HuH-7 (cell line): ENCODE data around the gene MDC1.
A peak's percentile ranks its signal among the peaks of the same experiment; 100 is the strongest.
"Not testable (repeated sequence)": the region's sequence is repeated elsewhere in the genome, so short reads cannot be mapped to it uniquely, and the experiment has no call there.

Experiments used
- DNase-seq: peaks from one replicate; pipeline ENCODE4 v3.0.0; 2011; ENCODE audit warnings: low spot score

The MDC1 gene, protein sequence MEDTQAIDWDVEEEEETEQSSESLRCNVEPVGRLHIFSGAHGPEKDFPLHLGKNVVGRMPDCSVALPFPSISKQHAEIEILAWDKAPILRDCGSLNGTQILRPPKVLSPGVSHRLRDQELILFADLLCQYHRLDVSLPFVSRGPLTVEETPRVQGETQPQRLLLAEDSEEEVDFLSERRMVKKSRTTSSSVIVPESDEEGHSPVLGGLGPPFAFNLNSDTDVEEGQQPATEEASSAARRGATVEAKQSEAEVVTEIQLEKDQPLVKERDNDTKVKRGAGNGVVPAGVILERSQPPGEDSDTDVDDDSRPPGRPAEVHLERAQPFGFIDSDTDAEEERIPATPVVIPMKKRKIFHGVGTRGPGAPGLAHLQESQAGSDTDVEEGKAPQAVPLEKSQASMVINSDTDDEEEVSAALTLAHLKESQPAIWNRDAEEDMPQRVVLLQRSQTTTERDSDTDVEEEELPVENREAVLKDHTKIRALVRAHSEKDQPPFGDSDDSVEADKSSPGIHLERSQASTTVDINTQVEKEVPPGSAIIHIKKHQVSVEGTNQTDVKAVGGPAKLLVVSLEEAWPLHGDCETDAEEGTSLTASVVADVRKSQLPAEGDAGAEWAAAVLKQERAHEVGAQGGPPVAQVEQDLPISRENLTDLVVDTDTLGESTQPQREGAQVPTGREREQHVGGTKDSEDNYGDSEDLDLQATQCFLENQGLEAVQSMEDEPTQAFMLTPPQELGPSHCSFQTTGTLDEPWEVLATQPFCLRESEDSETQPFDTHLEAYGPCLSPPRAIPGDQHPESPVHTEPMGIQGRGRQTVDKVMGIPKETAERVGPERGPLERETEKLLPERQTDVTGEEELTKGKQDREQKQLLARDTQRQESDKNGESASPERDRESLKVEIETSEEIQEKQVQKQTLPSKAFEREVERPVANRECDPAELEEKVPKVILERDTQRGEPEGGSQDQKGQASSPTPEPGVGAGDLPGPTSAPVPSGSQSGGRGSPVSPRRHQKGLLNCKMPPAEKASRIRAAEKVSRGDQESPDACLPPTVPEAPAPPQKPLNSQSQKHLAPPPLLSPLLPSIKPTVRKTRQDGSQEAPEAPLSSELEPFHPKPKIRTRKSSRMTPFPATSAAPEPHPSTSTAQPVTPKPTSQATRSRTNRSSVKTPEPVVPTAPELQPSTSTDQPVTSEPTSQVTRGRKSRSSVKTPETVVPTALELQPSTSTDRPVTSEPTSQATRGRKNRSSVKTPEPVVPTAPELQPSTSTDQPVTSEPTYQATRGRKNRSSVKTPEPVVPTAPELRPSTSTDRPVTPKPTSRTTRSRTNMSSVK (N-terminal part only)

DNA sequence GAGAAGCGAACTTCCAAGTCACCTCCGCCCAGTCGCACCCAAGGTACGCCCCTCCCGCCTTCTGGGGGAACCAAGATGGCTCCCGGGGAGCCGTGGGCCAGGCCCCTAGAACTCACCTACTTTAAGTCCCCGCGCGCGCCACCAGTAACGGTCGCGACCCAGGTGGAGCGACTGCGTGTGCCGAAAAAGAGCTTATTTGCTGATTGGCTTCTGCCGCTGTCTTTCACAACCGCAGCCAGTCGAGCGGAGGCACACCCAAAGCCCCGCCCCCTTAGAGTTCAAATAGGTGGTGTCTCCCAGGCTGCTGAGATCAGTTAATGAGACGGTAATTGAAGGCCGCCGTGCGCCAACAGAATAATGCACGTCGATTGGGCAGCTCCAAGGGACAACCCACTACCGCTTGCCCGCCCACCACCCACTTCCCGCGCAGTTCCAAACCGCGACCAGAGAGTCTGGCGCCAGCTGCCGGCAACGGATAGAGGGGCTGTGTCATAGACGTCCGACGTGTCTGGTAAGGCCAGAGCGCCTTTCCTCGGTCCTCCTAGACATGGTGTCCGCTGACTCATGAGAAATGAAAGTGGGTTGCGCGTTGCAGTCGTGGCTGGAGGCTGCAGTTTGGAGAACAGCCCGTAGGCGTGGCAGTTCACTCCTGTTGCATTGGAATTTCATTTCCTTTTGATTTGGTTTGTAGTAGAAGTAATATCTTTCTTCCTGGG is at the start of gene MDC1:
TSS of gene MDC1 (minus strand) at position 153 of the 716 bp plus-strand sequence. CDS start 2,106 bp downstream, outside the sequence.
- DNase-seq = peak; percentile 84

DNA sequence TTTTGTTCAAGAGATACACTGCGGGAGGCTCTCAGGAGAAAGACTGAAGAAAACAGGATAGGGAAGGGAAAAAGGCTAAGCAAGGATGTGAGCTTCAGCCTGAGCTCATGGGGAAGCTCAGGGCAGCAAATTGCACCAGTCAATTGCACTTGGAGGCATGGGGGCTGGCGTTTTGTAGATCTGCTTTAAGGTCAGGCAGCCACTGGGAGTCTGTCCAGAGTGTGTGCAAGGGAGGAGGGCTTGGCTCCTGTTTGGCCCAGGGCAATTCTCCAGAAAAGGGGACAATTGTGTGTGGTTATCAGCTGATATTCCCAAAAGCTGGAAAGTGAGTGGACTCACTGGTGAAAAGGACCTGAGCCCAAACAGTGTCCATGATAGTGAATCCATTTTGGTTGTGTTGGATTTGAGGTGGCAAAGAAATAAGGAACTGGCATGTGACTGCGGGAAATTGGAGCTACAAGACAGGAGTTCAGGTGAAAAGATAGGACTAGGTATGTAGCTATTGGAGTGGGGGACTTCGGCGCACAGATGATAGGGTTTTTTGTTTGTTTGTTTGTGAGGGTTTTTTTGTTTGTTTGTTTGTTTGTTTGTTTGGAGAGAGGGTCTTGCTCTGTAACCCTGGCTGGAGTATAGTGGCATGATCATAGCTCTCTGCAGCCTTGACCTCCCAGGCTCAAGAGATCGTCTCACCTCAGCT is 49.5 kb upstream of the MDC1 start:
- DNase-seq = no peak

DNA sequence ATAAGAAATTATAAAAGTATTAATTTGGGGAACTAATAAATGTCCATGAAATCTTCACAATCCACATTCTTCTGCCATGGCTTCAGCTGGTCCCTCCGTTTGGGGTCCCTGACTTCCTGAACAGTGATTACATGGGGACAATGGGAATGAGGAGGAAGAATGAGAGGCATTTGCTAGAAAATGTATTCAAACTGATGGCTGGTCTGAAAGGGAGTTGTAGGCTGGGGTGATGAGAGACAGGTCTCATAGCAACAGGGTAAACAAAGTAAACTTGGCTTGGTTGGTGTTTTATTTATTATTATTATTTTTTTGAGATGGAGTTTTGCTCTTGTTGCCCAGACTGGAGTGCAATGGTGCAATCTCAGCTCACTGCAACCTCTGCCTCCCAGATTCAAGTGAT is 48.4 kb upstream of the MDC1 start:
- not testable (repeated sequence) for DNase-seq

DNA sequence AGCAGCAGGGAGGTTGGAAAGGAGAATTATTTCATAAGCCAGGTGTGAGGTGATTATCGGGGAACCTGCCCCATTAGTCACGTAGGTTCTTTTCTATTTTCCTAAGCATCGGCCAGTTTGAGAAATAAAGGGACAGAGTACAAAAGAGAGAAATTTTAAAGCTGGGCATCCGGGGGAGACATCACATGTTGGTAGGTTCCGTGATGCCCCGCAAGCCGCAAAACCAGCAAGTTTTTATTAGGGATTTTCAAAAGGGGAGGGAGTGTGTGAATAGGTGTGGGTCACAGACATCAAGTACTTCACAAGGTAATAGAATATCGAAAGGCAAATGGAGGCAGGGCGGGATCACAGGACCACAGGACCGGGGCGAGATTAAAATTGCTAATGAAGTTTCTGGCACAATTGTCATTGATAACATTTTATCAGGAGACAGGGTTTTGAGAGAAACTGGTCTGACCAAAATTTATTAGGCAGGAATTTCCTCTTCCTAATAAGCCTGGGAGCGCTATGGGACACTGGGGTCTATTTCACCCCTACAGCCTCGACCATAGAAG is 47.5 kb upstream of the MDC1 start:
- DNase-seq = not testable (repeated sequence)

DNA sequence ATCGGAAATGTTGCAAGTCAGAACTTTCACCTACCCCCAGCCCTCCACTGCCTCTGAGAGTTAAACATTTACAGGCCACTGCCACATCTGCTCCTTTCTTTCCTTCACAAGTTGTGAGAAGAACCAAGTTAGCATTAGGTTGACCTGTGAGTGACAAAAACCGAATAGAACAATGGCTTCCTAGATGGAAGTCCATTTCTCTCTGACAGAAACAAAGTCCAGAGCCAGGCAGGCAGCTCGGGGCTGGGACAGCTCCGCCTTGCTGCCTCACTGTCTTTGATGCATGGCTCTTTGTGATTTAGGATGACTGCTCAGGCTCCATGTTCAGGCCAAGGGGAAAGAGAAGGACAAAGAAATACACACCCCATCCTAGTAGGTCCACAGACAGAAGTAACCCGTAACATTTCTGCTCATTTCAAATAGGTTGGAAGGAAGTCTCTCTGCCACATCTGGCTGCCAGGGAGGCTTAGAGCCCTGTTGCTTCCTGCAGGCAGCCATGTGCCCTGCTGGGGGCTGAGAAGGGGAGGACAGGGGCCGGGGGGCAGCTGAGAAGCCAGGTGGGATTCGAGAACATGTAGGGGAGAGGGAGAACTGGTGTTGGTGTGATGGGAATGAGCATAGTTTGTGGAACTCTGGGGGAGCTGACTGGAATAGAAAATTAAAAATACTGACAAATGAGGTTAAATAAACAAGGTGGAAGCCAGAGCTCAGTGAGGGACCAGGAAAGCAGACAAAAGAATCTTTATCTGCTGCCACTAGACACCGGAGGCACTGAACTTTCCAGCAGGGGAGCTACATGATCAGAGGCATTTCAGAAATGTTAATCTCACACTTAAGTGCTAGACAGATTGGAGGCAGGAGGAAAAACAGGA is 46.8 kb upstream of the MDC1 start:
- peak; percentile 52 for DNase-seq

DNA sequence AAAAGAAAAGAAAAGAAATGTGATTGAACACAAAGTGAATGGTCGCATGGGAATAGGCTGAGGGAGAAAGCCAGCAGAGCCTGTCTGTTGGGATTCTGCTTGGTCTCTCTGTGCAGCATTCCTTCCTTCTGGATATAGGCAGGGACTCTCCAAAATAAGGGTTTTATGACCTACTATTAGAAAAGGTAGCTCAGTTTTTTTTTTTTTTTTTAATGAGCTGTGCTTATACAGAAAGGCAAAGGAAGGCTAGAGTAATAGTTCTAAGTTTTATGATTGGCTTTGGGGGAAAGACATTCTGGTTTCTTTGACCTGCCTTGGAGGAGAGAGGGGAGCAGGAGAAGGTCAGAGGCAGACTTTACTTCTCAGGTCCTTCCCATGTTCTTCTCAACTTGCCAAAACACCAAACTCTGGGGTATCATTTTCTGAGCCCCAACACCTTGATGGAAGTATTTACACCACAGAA is 46.1 kb upstream of the MDC1 start:
- no peak for DNase-seq

DNA sequence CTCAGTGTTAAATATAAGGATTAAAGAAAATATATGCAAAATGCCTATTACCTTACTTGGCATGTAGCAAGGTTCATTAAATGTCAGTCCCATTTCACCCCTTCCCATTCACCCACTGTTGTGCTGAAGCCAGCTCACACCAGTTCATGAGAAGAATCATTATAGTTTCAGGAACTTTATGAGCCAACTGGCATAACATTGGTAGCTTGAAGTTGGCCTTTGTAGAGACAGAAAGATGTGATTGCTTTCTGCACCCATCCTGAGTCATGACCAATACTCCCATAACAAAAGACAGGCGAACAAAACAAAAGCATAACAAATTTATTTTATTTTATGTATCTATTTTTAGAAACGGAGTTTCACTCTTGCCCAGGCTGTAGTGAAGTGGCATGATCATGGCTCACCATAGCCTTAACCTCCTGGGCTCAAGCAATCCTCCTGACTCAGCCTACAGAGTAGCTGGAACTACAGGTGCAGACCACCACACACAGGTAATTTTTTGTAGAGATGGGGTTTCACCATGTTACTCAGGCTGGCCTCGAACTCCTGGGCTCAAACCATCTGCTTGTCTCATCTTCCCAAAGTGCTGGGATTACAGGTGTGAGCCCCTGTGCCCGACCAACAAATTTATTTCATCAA is 44.8 kb upstream of the MDC1 start:
- no peak for DNase-seq

DNA sequence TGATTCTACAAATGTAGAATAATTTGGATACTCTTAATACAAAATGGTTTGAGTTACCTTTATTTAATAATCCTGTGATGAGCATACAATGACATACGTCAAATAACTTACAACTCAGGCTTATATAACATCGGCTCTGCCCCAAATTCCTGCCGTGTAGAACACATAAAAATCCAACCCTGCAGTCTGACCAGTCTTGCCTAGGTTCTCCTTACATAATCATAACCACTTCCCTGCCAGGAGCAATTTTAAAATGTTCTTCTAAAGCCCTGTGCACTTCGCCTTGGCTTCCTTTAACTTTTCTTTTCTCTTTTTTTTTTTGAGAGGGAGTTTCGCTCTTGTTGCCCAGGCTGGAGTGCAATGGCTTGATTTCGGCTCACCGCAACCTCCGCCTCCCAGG is 43.5 kb upstream of the MDC1 start:
- no peak for DNase-seq

DNA sequence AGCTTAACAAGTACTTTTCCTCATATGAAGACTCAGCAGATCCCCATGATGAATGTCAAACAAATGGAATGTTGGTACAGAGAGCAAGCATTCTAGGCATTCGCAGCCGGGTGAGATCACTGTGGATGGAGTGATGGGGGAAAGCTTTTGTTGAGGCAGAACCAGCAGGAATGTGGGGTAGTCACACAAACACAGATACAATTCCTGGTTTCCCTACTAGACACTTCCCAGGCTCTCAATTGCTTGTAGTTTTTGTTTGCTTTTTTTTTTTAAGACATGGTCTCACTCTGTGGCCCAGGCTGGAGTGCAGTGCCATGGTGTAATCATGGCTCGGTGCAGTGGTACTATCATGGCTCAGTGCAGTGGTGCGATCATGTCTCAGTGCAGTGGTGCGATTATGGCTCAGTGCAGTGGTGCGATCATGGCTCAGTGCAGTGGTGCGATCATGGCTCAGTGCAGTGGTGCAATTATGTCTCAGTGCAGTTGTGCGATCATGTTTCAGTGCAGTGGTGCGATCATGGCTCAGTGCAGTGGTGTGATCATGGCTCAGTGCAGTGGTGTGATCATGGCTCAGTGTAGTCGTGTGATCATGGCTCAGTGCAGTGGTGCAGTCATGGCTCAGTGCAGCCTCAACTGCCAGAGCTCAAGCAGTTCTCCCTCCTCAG is 42.6 kb upstream of the MDC1 start:
- DNase-seq = no peak

DNA sequence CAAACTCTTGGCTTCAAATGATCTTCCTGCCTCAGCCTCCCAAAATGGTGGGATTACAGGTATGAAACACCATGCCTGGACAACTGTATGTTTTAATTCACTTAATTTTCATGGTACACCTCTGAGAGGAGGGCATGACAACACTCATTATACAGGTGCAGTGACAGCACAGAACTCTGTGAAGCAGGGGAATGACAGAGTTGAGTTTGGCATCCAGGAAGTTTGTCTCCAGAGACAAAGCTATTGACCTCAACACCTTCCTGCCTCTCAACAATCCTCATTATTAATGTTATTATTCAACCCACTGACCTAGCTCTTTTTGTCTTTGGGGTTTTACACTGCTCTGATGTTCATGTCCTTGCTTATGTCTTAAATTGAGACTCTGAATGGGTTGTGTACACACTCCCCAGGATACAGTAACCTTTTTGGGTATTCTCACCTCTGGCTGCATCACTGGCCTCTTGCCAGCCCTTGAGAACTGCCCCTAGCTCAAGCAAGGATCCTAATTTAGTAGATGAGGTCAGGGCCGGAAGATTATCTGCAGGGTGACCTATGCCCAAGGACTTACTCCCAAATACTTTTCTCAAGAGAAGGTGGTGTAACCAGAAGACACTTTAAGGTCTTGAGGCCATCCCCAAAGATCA is 40.3 kb upstream of the MDC1 start:
- no peak for DNase-seq

DNA sequence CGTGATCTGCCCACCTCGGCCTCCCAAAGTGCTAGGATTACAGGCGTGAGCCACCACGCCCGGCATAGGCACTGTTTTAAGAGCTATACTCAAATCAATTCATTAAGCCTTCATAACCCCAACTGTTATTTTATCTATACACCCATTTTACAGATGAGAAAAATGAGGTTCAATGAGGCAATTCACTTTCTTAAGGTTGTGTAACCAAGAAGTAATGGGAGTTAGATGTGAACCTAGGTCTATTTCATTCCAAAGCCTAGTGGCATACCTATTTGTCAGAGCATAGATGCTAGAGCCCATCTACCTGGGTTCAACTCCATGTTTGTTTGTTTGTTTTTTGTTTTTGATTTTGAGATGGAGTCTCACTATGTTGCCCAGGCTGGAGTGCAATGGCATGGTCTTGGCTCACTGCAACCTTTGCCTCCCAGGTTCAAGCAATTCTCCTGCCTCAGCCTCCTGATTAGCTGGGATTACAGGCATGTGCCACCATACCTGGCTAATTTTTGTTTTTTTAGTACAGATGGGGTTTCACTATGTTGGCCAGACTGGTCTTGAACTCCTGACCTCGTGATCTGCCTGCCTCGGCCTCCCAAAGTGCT is 39.4 kb upstream of the MDC1 start:
- not testable (repeated sequence) for DNase-seq

DNA sequence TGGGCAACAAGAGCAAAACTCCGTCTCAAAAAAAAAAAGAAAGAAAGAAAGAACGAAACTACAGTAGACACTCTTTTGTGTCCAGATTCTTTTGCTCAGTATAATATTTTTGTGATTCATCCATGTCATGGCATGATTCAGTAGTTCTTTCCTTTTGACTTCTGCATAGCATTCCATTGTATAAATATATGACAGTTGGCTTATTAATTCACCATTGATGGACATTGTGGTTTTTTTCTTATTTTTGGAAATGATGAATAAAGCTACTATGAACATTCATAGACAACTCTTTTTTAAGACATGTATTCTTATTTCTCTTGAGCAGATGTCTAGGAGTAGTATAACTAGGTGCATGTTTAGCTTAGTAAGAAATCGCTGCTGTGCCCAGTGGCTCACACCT is 37.5 kb upstream of the MDC1 start:
- no peak for DNase-seq

DNA sequence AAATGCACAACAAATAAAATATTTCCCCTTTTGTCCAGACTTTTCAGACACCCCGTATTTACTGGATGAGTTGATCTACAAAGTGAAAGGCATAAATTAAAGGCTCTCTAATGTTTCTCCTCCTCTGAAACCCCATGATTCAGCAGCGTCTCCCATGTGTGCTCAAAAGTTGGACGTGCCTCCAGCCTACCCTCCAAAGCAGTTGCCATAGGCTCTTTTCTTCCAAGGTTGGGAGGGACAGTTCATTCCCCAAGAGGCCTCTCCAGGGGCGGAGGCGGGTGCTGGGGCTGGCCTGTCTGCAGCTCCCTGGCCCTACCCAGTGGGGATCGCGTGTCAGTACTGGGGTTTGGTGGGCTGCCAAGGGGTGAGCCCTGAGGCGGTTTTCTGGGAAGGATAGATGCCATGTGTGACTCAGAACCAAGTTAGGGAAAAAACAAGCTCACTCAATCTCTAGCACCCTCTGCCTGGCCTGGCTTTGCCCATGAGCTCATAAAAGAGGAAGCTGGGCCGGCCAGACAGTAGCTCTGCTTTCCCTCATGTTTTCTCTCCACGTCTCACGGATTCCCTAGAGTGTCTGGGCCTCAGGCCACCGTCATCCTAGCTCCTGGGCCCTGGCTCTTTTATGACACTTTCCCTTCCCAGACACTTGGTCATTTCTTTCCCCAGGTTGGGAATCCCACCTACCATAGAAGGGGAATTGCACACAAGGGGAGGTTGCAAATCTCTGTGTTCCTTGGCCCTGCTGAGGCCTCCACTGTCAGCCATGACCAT is 35.3 kb upstream of the MDC1 start:
- no peak for DNase-seq

DNA sequence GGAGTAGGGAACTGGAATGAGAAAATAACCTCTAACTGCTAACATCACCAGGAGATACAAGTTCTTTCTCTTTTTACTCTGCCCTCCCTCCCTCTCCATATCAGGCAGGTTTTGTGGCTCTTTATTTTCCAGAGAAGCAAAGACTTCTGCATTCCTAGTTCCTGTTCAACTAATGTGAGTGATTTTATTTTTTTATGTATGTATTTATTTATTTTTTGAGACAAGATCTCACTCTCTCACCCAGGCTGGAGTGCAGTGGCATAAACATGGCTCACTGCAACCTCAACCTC is 33.2 kb upstream of the MDC1 start:
- DNase-seq = no peak

DNA sequence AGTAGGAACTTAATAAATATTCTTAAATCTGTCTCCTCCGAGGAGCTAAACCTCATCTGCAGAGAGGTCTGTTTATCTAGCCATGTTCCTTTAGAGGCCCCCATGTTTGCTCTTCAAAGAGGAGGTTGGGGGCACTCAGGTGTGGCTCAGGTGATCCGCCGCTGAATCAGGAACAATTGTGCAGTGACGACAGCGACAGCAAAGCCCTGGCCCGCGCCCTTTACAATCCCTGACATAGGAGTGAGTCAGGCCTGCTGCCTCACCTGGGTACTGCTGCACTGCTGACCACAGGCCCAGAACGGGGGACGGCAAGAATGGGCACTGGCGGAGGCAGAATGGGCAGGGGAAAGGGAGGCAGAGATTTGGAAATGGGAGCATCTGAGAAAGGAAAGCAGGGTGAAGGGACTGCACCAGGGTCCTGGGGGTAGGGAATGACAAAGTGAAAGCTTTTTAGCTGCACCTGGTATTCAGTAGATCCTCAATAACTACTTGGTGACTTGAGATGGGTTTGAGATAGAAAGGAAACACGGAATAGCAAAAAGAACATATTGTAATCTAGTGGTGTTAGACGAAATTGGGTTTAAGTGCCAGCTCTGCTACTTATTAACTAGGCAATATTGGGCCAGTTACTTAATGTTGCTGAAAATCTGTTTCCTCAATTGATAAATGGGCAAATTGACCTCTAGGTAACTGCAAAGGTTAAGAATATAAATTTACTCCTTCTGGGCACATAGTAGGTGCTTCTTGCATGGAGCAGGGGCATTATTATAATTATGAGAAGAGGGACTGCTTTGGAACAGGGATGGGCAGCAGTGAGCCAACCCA is 32.7 kb upstream of the MDC1 start:
- no peak for DNase-seq
